Upper lobe of left lung (tissue), 6 donors: ENCODE results near the gene TSPAN31. TPM values are rescaled to one million over a fixed set of nuclear protein-coding genes. Genes with fewer than 3 reads are reported as not detected.

Experiments used
- ATAC-seq, 2 donors: fragments of 200-7000 bp; cut with Tn5 transposase; one replicate each; pipeline ENCODE4 v1.9.1; 2022; ENCODE audit warnings: mild to moderate bottlenecking in 2 of 2, moderate library complexity in 2 of 2; ENCODE audit not compliant: low FRiP score in 2 of 2
- DNase-seq, 2 donors: peaks; one replicate each; pipeline ENCODE4 v3.0.0-alpha.2; 2019 to 2020
- H3K27ac ChIP-seq, 4 donors: fragments of 200-600 bp; sonication (generic); one replicate each; pipeline ENCODE4 v1.5.1; 2016 to 2019
- H3K27me3 ChIP-seq, 4 donors: fragments of 200-600 bp; sonication (generic); one replicate each; pipeline ENCODE4 v1.5.1; 2017 to 2019
- H3K36me3 ChIP-seq, 4 donors: fragments of 200-600 bp; sonication (generic); one replicate each; pipeline ENCODE4 v1.5.1; 2016 to 2019
- H3K4me1 ChIP-seq, 4 donors: fragments of 200-600 bp; sonication (generic); one replicate each; pipeline ENCODE4 v1.5.1; 2018 to 2019
- H3K4me3 ChIP-seq, 4 donors: fragments of 200-600 bp; sonication (generic); one replicate each; pipeline ENCODE4 v1.5.1; 2017 to 2019; ENCODE audit warnings: mild to moderate bottlenecking in 2 of 4, moderate library complexity in 1 of 4
- H3K9me3 ChIP-seq, 4 donors: fragments of 200-600 bp; sonication (generic); one replicate each; pipeline ENCODE4 v1.5.1; 2018 to 2019
- CTCF ChIP-seq, 6 experiments: fragments of 450-650 bp in 4 of 6; fragments of 200-600 bp in 2 of 6; sonication (generic) in 2 of 6; IDR thresholded peaks; one replicate each; pipeline ENCODE4 v1.5.1; 2016 to 2019; ENCODE audit warnings: antibody characterized with exemption in 6 of 6
- EP300 ChIP-seq, 4 donors: sonication (generic); formaldehyde crosslinking; IDR thresholded peaks; one replicate each; pipeline ENCODE4 v1.5.1; 2017; ENCODE audit warnings: antibody characterized with exemption in 4 of 4, control low read depth in 2 of 4
- POLR2A ChIP-seq, 4 donors: fragments of 450-650 bp; IDR thresholded peaks; one replicate each; pipeline ENCODE4 v1.5.1; 2016 to 2017; ENCODE audit warnings: antibody characterized with exemption in 4 of 4, mild to moderate bottlenecking in 2 of 4
- POLR2AphosphoS5 ChIP-seq, 2 donors: sonication (generic); formaldehyde crosslinking; IDR thresholded peaks; one replicate each; pipeline ENCODE4 v1.5.1; 2017; ENCODE audit warnings: antibody characterized with exemption in 2 of 2
- WGBS, 2 donors: methylation state at CpG; one replicate each; pipeline ENCODE4 v1.1.5; 2017 to 2018; 5-methylcytosine and 5-hydroxymethylcytosine counted together
- total RNA-seq, 6 donors: library from RNA; depleted of rRNA in 4 of 6; stranded (reverse); fragments of >200 nt in 4 of 6; gene quantifications; one replicate each; pipeline versions ENCODE4 v1.1.0 to v1.2.1, GENCODE V29; 2016 to 2021
- donor health status: DM: no; HTN: no; CAD: no; lungs with moderate emphysema.
- donor health status: DM: no; HTN: yes; CAD: no; lungs with severe emphysema.

Gene TSPAN31
- total RNA-seq, 6 donors from 2014 or later = 16.8 to 54.6 (median 37.3) TPM

GRCh38 chr12:57738661-57739237 is 6.1 kb upstream of the TSPAN31 start, which contains the start of gene AGAP2:
AGAP2 (minus strand) TSS chr12:57738742; CDS start chr12:57738246, 496 bp downstream.
- ATAC-seq = no peak
- H3K27me3 ChIP-seq = peaks cover 1 to 50% (median 22%) of the 10 kb centered on the region in 4 donors
- peaks cover 0 to 1% (median 0%) of the 10 kb centered on the region in 4 donors for H3K36me3 ChIP-seq
- TF ChIP-seq POLR2AphosphoS5 (IDR thresholded peaks at IDR 0.05) = no peak
- no peak for TF ChIP-seq POLR2A (IDR thresholded peaks at IDR 0.05)
- no peak for TF ChIP-seq CTCF (IDR thresholded peaks at IDR 0.05)
- no peak for TF ChIP-seq EP300 (IDR thresholded peaks at IDR 0.05)
- 31 to 48% methylated on average over 34 of the region's 36 CpGs for WGBS, 2 donors
- H3K9me3 ChIP-seq = no peaks in the 10 kb centered on the region
- peaks cover 26 to 50% (median 36%) of the 10 kb centered on the region in 4 donors for H3K4me1 ChIP-seq
- H3K4me3 ChIP-seq = peak within 1 kb of the TSS in 3 of 4 donors; percentile 21 to 38 (median 38)
- peak in 1 of 2 donors; percentile 72 for DNase-seq
- no peak within 1 kb of the TSS for H3K27ac ChIP-seq

GRCh38 chr12:57739387-57739786 is 5.5 kb upstream of the TSPAN31 start:
- H3K36me3 ChIP-seq = no peaks in the 10 kb centered on the region
- WGBS, 2 donors = 34 to 48% methylated on average over 7 of the region's 7 CpGs
- no peak for ATAC-seq
- H3K4me1 ChIP-seq = peaks cover 26 to 55% (median 39%) of the 10 kb centered on the region in 4 donors
- no peak overlapping the region for H3K27ac ChIP-seq
- no peak for DNase-seq
- no peaks in the 10 kb centered on the region for H3K9me3 ChIP-seq
- no peak overlapping the region for H3K4me3 ChIP-seq
- no peak for TF ChIP-seq POLR2AphosphoS5 (IDR thresholded peaks at IDR 0.05)
- peaks cover 1 to 50% (median 22%) of the 10 kb centered on the region in 4 donors for H3K27me3 ChIP-seq

GRCh38 chr12:57739914-57740538 is 4.8 kb upstream of the TSPAN31 start:
- DNase-seq = no peak
- Histone ChIP-seq H3K36me3 (no peaks in the 10 kb centered on the region), H3K27me3 (peaks cover 1 to 48% (median 22%) of the 10 kb centered on the region in 4 donors), H3K4me3 (no peak overlapping the region), H3K27ac (no peak overlapping the region), H3K9me3 (no peaks in the 10 kb centered on the region), H3K4me1 (peaks cover 26 to 55% (median 40%) of the 10 kb centered on the region in 4 donors)
- ATAC-seq = no peak
- 37 to 54% methylated on average over 6 to 10 of the region's 10 CpGs for WGBS, 2 donors
- no peak for TF ChIP-seq CTCF (IDR thresholded peaks at IDR 0.05)
- no peak for TF ChIP-seq EP300 (IDR thresholded peaks at IDR 0.05)
- no peak for TF ChIP-seq POLR2AphosphoS5 (IDR thresholded peaks at IDR 0.05)
- no peak for TF ChIP-seq POLR2A (IDR thresholded peaks at IDR 0.05)

GRCh38 chr12:57740656-57741412 is 4.0 kb upstream of the TSPAN31 start:
- H3K4me3 ChIP-seq = peak overlapping the region in 3 of 4 donors; percentile 33 to 47 (median 46)
- peak in 1 of 2 donors; percentile 69 for DNase-seq

More at GRCh38 chr12:57740656-57741412, 4.0 kb upstream of the TSPAN31 start:
- no peaks in the 10 kb centered on the region for H3K9me3 ChIP-seq
- peaks cover 1 to 40% (median 20%) of the 10 kb centered on the region in 4 donors for H3K27me3 ChIP-seq
- no peaks in the 10 kb centered on the region for H3K36me3 ChIP-seq
- peak overlapping the region in 2 of 4 donors; percentile 71 to 80 for H3K27ac ChIP-seq
- TF ChIP-seq POLR2AphosphoS5 (IDR thresholded peaks at IDR 0.05) (peak in 1 of 2 donors; percentile 56), CTCF (IDR thresholded peaks at IDR 0.05) (no peak)
- peak in 1 of 2 donors; percentile 7 for ATAC-seq
- H3K4me1 ChIP-seq = peaks cover 26 to 55% (median 44%) of the 10 kb centered on the region in 4 donors
- WGBS, 2 donors = 43 to 53% methylated on average over 5 of the region's 5 CpGs
